B cell (primary cell): Measurements from ENCODE around the gene SNAPC4. TPM values are rescaled to one million over a fixed set of nuclear protein-coding genes. Genes with fewer than 3 reads are reported as not detected.

Source experiments
- ATAC-seq: fragments of 200-7000 bp; cut with Tn5 transposase; one replicate; pipeline ENCODE4 v1.10.0; 2021; ENCODE audit warnings: low read depth, mild to moderate bottlenecking, moderate number of reproducible peaks, moderate library complexity
- CTCF ChIA-PET: fragments of 350-600 bp; sonication (Branson Sonifier 250); formaldehyde crosslinking; loops from one replicate; lab custom pipeline; 2021; ENCODE audit warnings: antibody characterized with exemption, inconsistent platforms; lab: Charles Lee
- POLR2A ChIA-PET: fragments of 350-600 bp; sonication (Branson Sonifier 250); formaldehyde crosslinking; loops from one replicate; lab custom pipeline; 2021; ENCODE audit warnings: antibody characterized with exemption; lab: Charles Lee
- DNase-seq: peaks from one replicate; pipeline ENCODE4 v3.0.0; 2013
- H2AFZ ChIP-seq: 2 replicates; pipeline ENCODE4 v1.6.1; 2012; ENCODE audit warnings: mild to moderate bottlenecking, low read depth, low read length; ENCODE audit not compliant: insufficient read depth, poor library complexity, severe bottlenecking
- H3K27ac ChIP-seq, 2 donors: 1 replicate in 1 of 2; 2 replicates in 1 of 2; pipeline ENCODE4 v1.5.1; 2012 to 2013; ENCODE audit warnings: low read length in 2 of 2, mild to moderate bottlenecking in 2 of 2, moderate library complexity in 1 of 2
- H3K27me3 ChIP-seq, 4 experiments: fragments of 200-600 bp in 1 of 4; sonication (generic) in 1 of 4; replicated peaks in 1 of 4; 1 replicate in 2 of 4; 2 replicates in 2 of 4; pipeline versions ENCODE4 v1.6.1 to v1.7.0; 2013 to 2016; ENCODE audit warnings: low read length in 3 of 4, mild to moderate bottlenecking in 2 of 4, mixed read lengths in 1 of 4, moderate library complexity in 1 of 4; ENCODE audit not compliant: insufficient read depth in 4 of 4, control insufficient read depth in 3 of 4; ENCODE audit errors: control extremely low read depth in 1 of 4
- H3K36me3 ChIP-seq, 2 experiments: replicated peaks in 1 of 2; 1 replicate in 1 of 2; 2 replicates in 1 of 2; pipeline versions ENCODE4 v1.6.1 to v1.7.1; 2013; ENCODE audit warnings: low read length in 1 of 2; ENCODE audit not compliant: insufficient read depth in 2 of 2, control insufficient read depth in 1 of 2; ENCODE audit errors: control extremely low read depth in 1 of 2, extremely low read depth in 1 of 2
- H3K4me1 ChIP-seq, 2 donors: fragments of 200-600 bp in 1 of 2; sonication (generic) in 1 of 2; 1 replicate in 1 of 2; 2 replicates in 1 of 2; pipeline versions ENCODE4 v1.5.1 to v1.6.1; 2013 to 2017; ENCODE audit warnings: low read length in 2 of 2; ENCODE audit not compliant: control insufficient read depth in 2 of 2, insufficient read depth in 2 of 2
- H3K4me2 ChIP-seq: replicated peaks from 2 replicates; pipeline ENCODE3; 2012; ENCODE audit warnings: mild to moderate bottlenecking, low read depth, low read length; ENCODE audit not compliant: poor library complexity, severe bottlenecking
- H3K4me3 ChIP-seq, 5 experiments: fragments of 200-600 bp in 1 of 5; sonication (generic) in 1 of 5; 1 replicate in 3 of 5; 2 replicates in 2 of 5; pipeline versions ENCODE4 v1.5.1 to v1.7.0; 2011 to 2016; ENCODE audit warnings: low read length in 4 of 5, mild to moderate bottlenecking in 4 of 5, low read depth in 2 of 5, control low read depth in 1 of 5, moderate library complexity in 1 of 5; ENCODE audit not compliant: insufficient read depth in 1 of 5; ENCODE audit errors: control extremely low read depth in 1 of 5, extremely low read depth in 1 of 5
- H3K79me2 ChIP-seq: fragments of 200-600 bp; sonication (generic); one replicate; pipeline ENCODE4 v1.6.0; 2016; ENCODE audit warnings: low read length; ENCODE audit not compliant: control insufficient read depth, insufficient read depth
- H3K9ac ChIP-seq: fragments of 200-600 bp; sonication (generic); 2 replicates; pipeline ENCODE4 v1.6.1; 2017; ENCODE audit warnings: mild to moderate bottlenecking, low read length, moderate library complexity
- H3K9me3 ChIP-seq, 3 donors: one replicate each; pipeline versions ENCODE4 v1.6.1 to v1.7.1; 2013; ENCODE audit warnings: low read length in 2 of 3; ENCODE audit not compliant: control insufficient read depth in 2 of 3, insufficient read depth in 1 of 3; ENCODE audit errors: control extremely low read depth in 1 of 3
- H4K20me1 ChIP-seq: 2 replicates; pipeline ENCODE4 v1.6.0; 2012; ENCODE audit warnings: mild to moderate bottlenecking, low read length; ENCODE audit not compliant: insufficient read depth, control insufficient read depth, poor library complexity, severe bottlenecking
- H3K27ac Mint-ChIP-seq: one replicate; pipeline ENCODE4 v1.8.0; 2021; ENCODE audit warnings: mixed read lengths
- H3K27me3 Mint-ChIP-seq: one replicate; pipeline ENCODE4 v1.8.0; 2021; ENCODE audit warnings: mixed read lengths
- H3K4me1 Mint-ChIP-seq: one replicate; pipeline ENCODE4 v1.8.0; 2021; ENCODE audit warnings: mixed read lengths
- H3K4me3 Mint-ChIP-seq: one replicate; pipeline ENCODE4 v1.8.0; 2021; ENCODE audit warnings: mixed read lengths
- H3K9me3 Mint-ChIP-seq: one replicate; pipeline ENCODE4 v1.8.0; 2022; ENCODE audit warnings: mixed read lengths; ENCODE audit not compliant: insufficient read depth
- EZH2 ChIP-seq: IDR thresholded peaks from 2 replicates; pipeline ENCODE4 v1.6.1; 2012; ENCODE audit warnings: borderline replicate concordance, low read depth, mild to moderate bottlenecking, moderate library complexity, low read length; ENCODE audit not compliant: insufficient read depth, poor library complexity, severe bottlenecking
- WGBS: methylation state at CpG from one replicate; pipeline ENCODE4 v1.1.5; 2013; ENCODE audit warnings: missing lambda C conversion rate; ENCODE audit not compliant: insufficient coverage; 5-methylcytosine and 5-hydroxymethylcytosine counted together
- intact Hi-C: fragments of 100-400 bp; cut with micrococcal nuclease; formaldehyde crosslinking; loops from one replicate; pipeline ENCODE4 v1.10.0; 2022
- polyA plus RNA-seq: library from polyadenylated mRNA; depleted of rRNA; stranded (reverse); fragments of >200 nt; gene quantifications from 2 replicates; pipeline ENCODE4 v1.2.3, GENCODE V29; 2012
- total RNA-seq, 2 donors: library from RNA; stranded (reverse); fragments of 120-200 nt in 1 of 2; gene quantifications; 1 replicate in 1 of 2; 2 replicates in 1 of 2; pipeline versions ENCODE4 v1.2.3 to v1.2.4, GENCODE V29; 2013 to 2022
- TF ChIP-seq, protein P1 (sequence below): fragments of 200-600 bp; IDR thresholded peaks from one replicate; pipeline ENCODE4 v1.8.0; 2022; ENCODE audit warnings: antibody characterized with exemption, mild to moderate bottlenecking

SNAPC4 gene
- total and polyA plus RNA-seq, 2 donors (not counting 1 experiment from before 2014, with no cell fraction given): 13.1 to 15.6 TPM

DNA sequence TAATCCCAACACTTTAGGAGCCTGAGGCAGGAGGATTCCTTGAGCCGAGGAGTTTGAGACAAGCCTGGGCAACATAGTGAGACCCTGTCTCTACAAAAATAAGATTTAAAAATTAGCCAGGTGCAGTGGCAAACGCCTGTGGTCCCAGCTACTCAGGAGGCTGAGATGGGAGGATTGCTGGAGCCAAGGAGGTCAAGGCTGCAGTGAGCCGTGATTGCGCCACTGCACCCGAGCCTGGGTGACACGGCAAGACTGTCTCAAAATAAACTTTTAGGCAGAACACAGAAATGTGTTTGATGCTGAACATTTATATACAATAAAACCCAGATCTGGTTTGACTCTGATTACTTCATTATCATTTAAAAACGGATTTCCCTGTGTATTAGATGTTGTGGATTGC lies 5.5 kb upstream of the SNAPC4 start:
- H3K79me2 ChIP-seq: peaks cover 45% of the 10 kb centered on the region
- no peaks in the 10 kb centered on the region for H3K27me3 ChIP-seq
- Mint-ChIP-seq H3K9me3 (no peaks in the 10 kb centered on the region), H3K27ac (no peak overlapping the region), H3K4me1 (peaks cover 55% of the 10 kb centered on the region), H3K27me3 (no peaks in the 10 kb centered on the region), H3K4me3 (no peak overlapping the region)
- ChIA-PET CTCF (interaction anchor here (0.6 to 1.0 kb wide), 2 partner anchors 42 to 548 kb away, joined by 3 read pairs; partner anchors contain the start of gene DNLZ), POLR2A (no interaction called here)
- peaks cover 0 to 28% of the 10 kb centered on the region in 2 experiments for H3K36me3 ChIP-seq
- no peaks in the 10 kb centered on the region for H3K9me3 ChIP-seq
- TF ChIP-seq, protein P1, sequence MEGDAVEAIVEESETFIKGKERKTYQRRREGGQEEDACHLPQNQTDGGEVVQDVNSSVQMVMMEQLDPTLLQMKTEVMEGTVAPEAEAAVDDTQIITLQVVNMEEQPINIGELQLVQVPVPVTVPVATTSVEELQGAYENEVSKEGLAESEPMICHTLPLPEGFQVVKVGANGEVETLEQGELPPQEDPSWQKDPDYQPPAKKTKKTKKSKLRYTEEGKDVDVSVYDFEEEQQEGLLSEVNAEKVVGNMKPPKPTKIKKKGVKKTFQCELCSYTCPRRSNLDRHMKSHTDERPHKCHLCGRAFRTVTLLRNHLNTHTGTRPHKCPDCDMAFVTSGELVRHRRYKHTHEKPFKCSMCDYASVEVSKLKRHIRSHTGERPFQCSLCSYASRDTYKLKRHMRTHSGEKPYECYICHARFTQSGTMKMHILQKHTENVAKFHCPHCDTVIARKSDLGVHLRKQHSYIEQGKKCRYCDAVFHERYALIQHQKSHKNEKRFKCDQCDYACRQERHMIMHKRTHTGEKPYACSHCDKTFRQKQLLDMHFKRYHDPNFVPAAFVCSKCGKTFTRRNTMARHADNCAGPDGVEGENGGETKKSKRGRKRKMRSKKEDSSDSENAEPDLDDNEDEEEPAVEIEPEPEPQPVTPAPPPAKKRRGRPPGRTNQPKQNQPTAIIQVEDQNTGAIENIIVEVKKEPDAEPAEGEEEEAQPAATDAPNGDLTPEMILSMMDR: no peak
- no peak for TF ChIP-seq EZH2
- H3K4me2 ChIP-seq: no peak overlapping the region
- H4K20me1 ChIP-seq: peaks cover 18% of the 10 kb centered on the region
- H3K4me3 ChIP-seq: no peak overlapping the region
- H2AFZ ChIP-seq: no peak overlapping the region
- ATAC-seq (no peak), DNase-seq (no peak)
- H3K4me1 ChIP-seq: peaks cover 40 to 51% of the 10 kb centered on the region in 2 donors
- H3K9ac ChIP-seq: no peak overlapping the region
- intact Hi-C loops: no loop called here
- 100% methylated on average over 2 of the region's 7 CpGs for WGBS
- peak overlapping the region; percentile 58 to 73 for H3K27ac ChIP-seq

DNA sequence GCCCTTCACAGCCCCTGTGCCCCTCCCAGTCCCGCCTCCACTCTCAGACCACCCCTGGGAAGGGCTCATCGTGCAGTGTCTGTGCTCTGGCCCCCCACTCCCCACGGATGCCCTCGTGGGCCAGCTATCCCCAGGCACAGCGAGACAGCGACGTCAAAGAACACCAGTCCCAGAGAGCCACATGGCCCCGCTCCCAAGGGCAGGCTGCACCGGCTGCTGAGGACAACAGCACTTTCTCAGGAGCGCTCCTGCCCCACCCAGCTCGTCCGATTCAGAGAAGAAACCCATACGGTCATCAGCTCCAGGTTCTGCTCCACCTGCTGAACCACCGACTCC lies 4.8 kb upstream of the SNAPC4 start:
- peaks cover 0 to 28% of the 10 kb centered on the region in 2 experiments for H3K36me3 ChIP-seq
- ATAC-seq (no peak), DNase-seq (no peak)
- CTCF ChIA-PET: no interaction called here
- no peaks in the 10 kb centered on the region for H3K27me3 ChIP-seq
- H3K4me2 ChIP-seq: peak overlapping the region; percentile 70
- peak overlapping the region; percentile 58 to 73 for H3K27ac ChIP-seq
- H3K4me3 ChIP-seq: no peak overlapping the region
- H4K20me1 ChIP-seq: peaks cover 14% of the 10 kb centered on the region
- no peaks in the 10 kb centered on the region for H3K9me3 ChIP-seq
- peak overlapping the region; percentile 87 for H3K27ac Mint-ChIP-seq
- H3K4me1 ChIP-seq: peaks cover 42 to 52% of the 10 kb centered on the region in 2 donors
- no peak overlapping the region for H2AFZ ChIP-seq
- TF ChIP-seq, protein P1: no peak
- TF ChIP-seq EZH2: no peak
- 77% methylated on average over 14 of the region's 14 CpGs for WGBS
- POLR2A ChIA-PET: interaction anchor here (1.3 kb wide), 1 partner anchor 42 kb away, joined by 4 read pairs; the partner anchor contains the start of gene DNLZ
- peak overlapping the region; percentile 49 for H3K4me3 Mint-ChIP-seq
- no peak overlapping the region for H3K9ac ChIP-seq
- H3K4me1 Mint-ChIP-seq: peaks cover 53% of the 10 kb centered on the region
- no peaks in the 10 kb centered on the region for H3K9me3 Mint-ChIP-seq
- intact Hi-C loops: loop anchor here (5.0 kb wide), 1 partner anchor 162 kb away; no protein-coding TSS in a partner anchor
- H3K79me2 ChIP-seq: peaks cover 44% of the 10 kb centered on the region
- H3K27me3 Mint-ChIP-seq: no peaks in the 10 kb centered on the region
